SJCRH30 (cell line): ENCODE results near the gene RIF1. TPM values are rescaled to one million over a fixed set of nuclear protein-coding genes. Genes with fewer than 3 reads are reported as not detected.

Experiments used
- DNase-seq, 2 experiments: peaks; one replicate each; pipeline ENCODE4 v3.0.0-alpha.2; 2015 to 2020
- H3K27ac ChIP-seq: fragments of 250-450 bp; sonication (Bioruptor Pico); 2 replicates; pipeline ENCODE4 v1.5.1; 2020; ENCODE audit warnings: mild to moderate bottlenecking, moderate library complexity
- H3K27me3 ChIP-seq: fragments of 250-450 bp; sonication (Bioruptor Pico); 2 replicates; pipeline ENCODE4 v1.5.1; 2020; ENCODE audit warnings: mild to moderate bottlenecking, moderate library complexity
- H3K36me3 ChIP-seq: fragments of 250-450 bp; sonication (Bioruptor Pico); 2 replicates; pipeline ENCODE4 v1.5.1; 2020; ENCODE audit warnings: mild to moderate bottlenecking, moderate library complexity
- H3K4me1 ChIP-seq: fragments of 250-450 bp; sonication (Bioruptor Pico); 2 replicates; pipeline ENCODE4 v1.5.1; 2020; ENCODE audit warnings: mild to moderate bottlenecking, moderate library complexity
- H3K4me3 ChIP-seq: fragments of 250-450 bp; sonication (Bioruptor Pico); 2 replicates; pipeline ENCODE4 v1.5.1; 2020; ENCODE audit warnings: mild to moderate bottlenecking, moderate library complexity
- H3K9me3 ChIP-seq: fragments of 250-450 bp; sonication (Bioruptor Pico); replicated peaks from 2 replicates; pipeline ENCODE4 v1.5.1; 2020; ENCODE audit warnings: mild to moderate bottlenecking, moderate library complexity
- total RNA-seq: library from RNA; depleted of rRNA; stranded (reverse); fragments of >200 nt; shearing (Covaris generic); gene quantifications from 2 replicates; pipeline ENCODE4 v1.2.3, GENCODE V29; 2014; rRNA removed

The RIF1 gene
- total RNA-seq, result 63.1 and 73.1 TPM in 2 replicates

- peak; percentile 97 for DNase-seq
- Histone ChIP-seq H3K27ac (peak within 1 kb of the TSS; percentile 93), H3K36me3 (peaks cover 38% of the 10 kb centered on the region), H3K9me3 (no peaks in the 10 kb centered on the region), H3K27me3 (no peaks in the 10 kb centered on the region), H3K4me3 (peak within 1 kb of the TSS; percentile 86), H3K4me1 (peaks cover 4% of the 10 kb centered on the region; the same call in 1 of the 2 replicates)
These were observed at the start of gene RIF1 for GRCh38 chr2:151409601-151410484. Gene RIF1, plus strand, starts transcription at chr2:151409902. Its CDS starts 522 bp downstream, at chr2:151410424.

DNA sequence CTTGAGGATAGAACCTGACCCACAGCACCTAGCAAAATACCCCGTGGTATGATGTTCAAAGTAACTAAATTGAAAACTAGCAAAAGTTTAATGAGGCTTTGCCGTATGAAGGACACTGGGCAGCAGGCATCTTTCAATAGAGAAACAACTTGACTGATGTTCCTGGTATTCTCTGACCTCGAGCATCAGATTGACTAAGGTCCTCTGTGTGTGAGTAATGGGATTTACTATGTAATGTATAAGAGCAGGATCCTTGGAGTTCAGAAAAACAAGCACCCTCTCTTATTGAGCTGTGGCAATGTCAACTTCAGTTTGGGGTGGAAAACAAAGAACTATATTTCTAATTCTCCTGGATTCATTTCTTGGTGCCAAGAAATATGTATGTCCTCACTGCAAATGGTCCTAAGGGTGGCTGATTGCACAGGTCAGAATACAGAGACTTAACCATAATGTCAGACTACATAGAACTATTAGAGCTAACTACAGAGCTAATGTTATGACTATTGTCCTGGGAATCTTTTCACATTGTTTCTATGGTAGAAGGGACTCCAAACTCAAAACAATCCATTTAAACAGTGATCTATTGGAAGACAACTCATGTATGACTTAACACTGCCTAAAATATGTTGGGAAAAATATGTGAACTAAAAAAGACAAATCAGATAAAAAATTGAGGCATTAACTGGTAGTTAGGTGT is 47.9 kb upstream of the RIF1 start:
- Histone ChIP-seq H3K4me1 (no peaks in the 10 kb centered on the region), H3K4me3 (no peak overlapping the region), H3K27ac (no peak overlapping the region), H3K9me3 (no peaks in the 10 kb centered on the region), H3K36me3 (no peaks in the 10 kb centered on the region), H3K27me3 (no peaks in the 10 kb centered on the region)
- no peak for DNase-seq

DNA sequence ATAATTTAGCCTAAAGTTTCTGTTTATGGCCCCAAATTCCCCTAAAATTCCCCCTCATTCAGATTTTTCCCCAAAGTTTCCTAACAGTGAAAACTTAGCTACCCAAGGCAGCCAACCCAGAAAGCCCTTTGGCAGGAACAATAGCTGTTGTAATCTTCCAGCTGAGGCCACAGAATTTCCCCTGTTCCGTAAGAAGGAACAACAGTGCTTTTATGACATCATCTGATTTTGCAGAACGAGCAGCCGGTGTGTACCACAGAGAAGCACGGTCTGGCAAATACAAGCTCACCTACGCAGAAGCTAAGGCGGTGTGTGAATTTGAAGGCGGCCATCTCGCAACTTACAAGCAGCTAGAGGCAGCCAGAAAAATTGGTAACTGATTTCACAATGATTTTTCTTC is 46.0 kb upstream of the RIF1 start:
- H3K4me3 ChIP-seq, result no peak overlapping the region
- H3K27ac ChIP-seq, result no peak overlapping the region
- no peaks in the 10 kb centered on the region for H3K27me3 ChIP-seq
- DNase-seq, result peak; percentile 4 to 26
- H3K36me3 ChIP-seq, result no peaks in the 10 kb centered on the region
- no peaks in the 10 kb centered on the region for H3K4me1 ChIP-seq
- H3K9me3 ChIP-seq, result no peaks in the 10 kb centered on the region

DNA sequence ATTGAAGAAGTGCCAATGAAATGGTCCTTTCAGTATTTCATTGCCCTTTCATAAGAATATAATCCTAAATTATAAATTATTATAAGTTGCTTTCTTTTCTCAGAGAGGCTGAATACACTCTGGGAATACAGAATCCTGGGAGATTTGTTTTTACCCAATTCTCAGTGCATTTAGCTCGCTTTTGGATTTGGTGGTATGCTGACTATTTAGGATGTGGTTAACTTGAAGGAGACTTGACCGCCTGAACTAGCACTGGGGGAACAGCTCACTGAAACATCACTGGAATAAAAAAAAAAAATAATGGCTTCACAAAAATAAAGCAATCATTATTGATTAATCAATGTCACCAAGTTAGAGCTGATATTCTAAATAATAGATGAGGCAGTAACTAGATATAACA is 42.1 kb upstream of the RIF1 start:
- H3K27me3 ChIP-seq, result no peaks in the 10 kb centered on the region
- no peaks in the 10 kb centered on the region for H3K4me1 ChIP-seq
- H3K9me3 ChIP-seq, result no peaks in the 10 kb centered on the region
- no peaks in the 10 kb centered on the region for H3K36me3 ChIP-seq
- no peak for DNase-seq
- no peak overlapping the region for H3K4me3 ChIP-seq
- H3K27ac ChIP-seq, result no peak overlapping the region

DNA sequence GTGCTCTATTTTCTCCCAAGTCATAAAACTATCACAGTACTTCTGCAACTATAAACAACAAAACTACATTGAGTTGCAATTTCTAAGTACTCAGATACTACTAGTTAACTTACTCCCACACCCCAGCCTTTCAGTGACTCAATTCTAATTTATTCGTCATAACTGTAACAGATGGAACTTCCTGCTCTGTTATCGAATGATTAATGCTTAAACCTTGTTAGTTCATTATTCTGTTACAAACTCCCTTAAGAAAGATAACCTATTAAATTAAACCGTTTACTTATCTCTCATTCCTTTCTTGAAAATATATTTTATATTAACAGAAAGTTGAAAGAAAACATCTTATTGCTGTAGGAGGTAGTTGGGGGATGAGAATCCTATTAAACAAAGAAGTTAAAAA is 35.3 kb upstream of the RIF1 start:
- Histone ChIP-seq H3K27ac (no peak overlapping the region), H3K36me3 (no peaks in the 10 kb centered on the region), H3K27me3 (no peaks in the 10 kb centered on the region), H3K4me1 (no peaks in the 10 kb centered on the region), H3K4me3 (no peak overlapping the region), H3K9me3 (no peaks in the 10 kb centered on the region)
- no peak for DNase-seq

DNA sequence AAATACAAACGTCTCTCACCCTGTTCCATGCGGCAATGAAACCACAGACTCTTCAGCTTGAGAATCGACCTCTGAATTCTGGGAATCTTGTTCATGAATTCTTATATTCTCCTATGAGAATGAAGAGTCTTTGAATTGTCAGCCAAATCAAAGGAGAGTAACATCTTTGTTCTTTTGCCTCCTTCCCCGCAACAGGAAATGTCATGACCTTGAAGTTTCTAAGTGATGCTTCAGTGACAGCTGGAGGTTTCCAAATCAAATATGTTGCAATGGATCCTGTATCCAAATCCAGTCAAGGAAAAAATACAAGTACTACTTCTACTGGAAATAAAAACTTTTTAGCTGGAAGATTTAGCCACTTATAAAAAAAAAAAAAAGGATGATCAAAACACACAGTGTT is 30.5 kb upstream of the RIF1 start:
- no peak overlapping the region for H3K4me3 ChIP-seq
- DNase-seq, result peak in 1 of 2 experiments; percentile 22
- H3K27ac ChIP-seq, result no peak overlapping the region
- H3K9me3 ChIP-seq, result no peaks in the 10 kb centered on the region
- H3K36me3 ChIP-seq, result no peaks in the 10 kb centered on the region
- H3K27me3 ChIP-seq, result no peaks in the 10 kb centered on the region
- H3K4me1 ChIP-seq, result 0 out of 2 replicates have a peak, but pooled peaks cover 4% of the 10 kb centered on the region

DNA sequence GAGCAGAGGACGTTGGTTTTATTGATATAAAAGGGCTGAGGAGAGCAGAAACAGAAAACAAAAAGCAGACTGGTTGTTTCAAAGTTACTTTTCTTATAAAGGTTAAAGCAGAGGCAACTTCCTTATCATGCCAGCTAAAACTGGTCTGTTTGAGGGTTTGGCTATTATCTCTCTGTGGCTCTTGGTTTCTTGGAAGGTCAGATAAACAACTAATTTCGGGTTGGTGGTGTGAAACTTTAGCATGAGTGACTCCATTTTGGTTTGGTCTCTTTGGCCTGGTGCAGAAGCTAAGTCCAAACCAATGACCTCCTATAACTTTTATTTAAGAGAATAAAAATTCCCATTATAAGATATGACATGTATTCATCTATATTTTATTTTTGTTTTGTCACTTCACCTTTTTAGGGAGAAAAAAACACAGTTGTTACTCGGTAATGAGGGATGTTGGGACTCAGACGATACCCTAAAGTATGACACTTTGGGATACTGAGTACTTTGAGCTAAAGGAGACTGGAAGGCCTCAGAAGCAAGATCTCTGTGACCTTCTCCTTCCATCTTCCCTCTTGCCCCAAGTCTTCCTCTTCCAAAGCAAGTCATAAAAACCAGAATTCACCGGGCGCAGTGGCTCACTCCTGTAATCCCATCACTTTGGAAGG is 29.0 kb upstream of the RIF1 start:
- DNase-seq, result no peak
- Histone ChIP-seq H3K4me1 (0 out of 2 replicates have a peak, but pooled peaks cover 4% of the 10 kb centered on the region), H3K36me3 (no peaks in the 10 kb centered on the region), H3K4me3 (no peak overlapping the region), H3K27ac (no peak overlapping the region), H3K27me3 (no peaks in the 10 kb centered on the region), H3K9me3 (no peaks in the 10 kb centered on the region)

- H3K36me3 ChIP-seq, result no peaks in the 10 kb centered on the region
- H3K27ac ChIP-seq, result no peak overlapping the region
- no peaks in the 10 kb centered on the region for H3K9me3 ChIP-seq
- DNase-seq, result no peak
- 0 out of 2 replicates have a peak, but pooled peaks cover 4% of the 10 kb centered on the region for H3K4me1 ChIP-seq
- no peaks in the 10 kb centered on the region for H3K27me3 ChIP-seq
- H3K4me3 ChIP-seq, result no peak overlapping the region
These were observed 28.4 kb upstream of the RIF1 start for GRCh38 chr2:151381266-151381665.

- H3K27ac ChIP-seq, result no peak overlapping the region
- no peaks in the 10 kb centered on the region for H3K4me1 ChIP-seq
- no peak overlapping the region for H3K4me3 ChIP-seq
- no peaks in the 10 kb centered on the region for H3K9me3 ChIP-seq
- H3K27me3 ChIP-seq, result no peaks in the 10 kb centered on the region
- no peak for DNase-seq
- no peaks in the 10 kb centered on the region for H3K36me3 ChIP-seq
These were observed 21.7 kb upstream of the RIF1 start for GRCh38 chr2:151388011-151388410.

DNA sequence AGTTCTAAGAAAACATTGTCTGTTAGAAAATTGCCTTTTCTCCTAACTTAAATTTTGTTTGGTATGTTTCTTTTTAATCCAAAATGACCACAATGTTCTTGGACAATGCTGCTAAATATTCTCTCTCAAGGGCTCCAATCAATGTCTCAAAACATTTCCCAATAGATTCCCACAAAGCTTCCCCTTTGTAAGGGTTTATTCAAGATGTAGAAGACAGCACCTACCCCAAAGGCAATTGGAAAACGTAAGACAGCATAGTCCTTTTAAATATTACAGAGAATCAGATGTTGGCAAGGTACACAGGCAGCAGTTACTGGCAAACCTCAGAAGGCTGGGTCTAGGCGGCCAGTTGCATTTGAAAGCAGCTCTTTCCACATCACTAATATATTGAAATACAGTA is 18.3 kb upstream of the RIF1 start:
- H3K9me3 ChIP-seq, result no peaks in the 10 kb centered on the region

DNA sequence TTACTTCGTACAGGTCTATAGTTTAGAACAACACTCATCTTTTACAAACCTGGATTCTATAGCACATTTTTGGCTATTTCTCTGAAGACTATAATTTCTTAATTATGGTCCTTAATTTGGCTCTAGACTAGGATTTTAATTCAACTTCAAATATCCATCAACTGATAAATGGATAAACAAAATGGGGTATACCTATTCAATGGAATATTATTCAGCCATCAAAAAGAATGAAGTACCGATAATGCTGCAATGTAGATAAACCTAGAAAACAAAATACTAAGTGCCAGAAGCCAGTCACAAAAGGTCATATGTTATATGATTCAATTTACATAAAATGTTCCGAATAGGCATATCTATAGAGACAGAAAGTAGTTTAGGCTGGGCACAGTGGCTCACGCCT is 15.2 kb upstream of the RIF1 start:
- peaks cover 3% of the 10 kb centered on the region; the same call in 1 of the 2 replicates for H3K36me3 ChIP-seq
- no peaks in the 10 kb centered on the region for H3K27me3 ChIP-seq
- DNase-seq, result no peak
- no peak overlapping the region for H3K4me3 ChIP-seq
- no peak overlapping the region for H3K27ac ChIP-seq
- H3K4me1 ChIP-seq, result no peaks in the 10 kb centered on the region
- H3K9me3 ChIP-seq, result no peaks in the 10 kb centered on the region

More for the DNA sequence above, 18.3 kb upstream of the RIF1 start:
- Histone ChIP-seq H3K4me1 (no peaks in the 10 kb centered on the region), H3K4me3 (no peak overlapping the region), H3K27me3 (no peaks in the 10 kb centered on the region), H3K36me3 (no peaks in the 10 kb centered on the region), H3K27ac (no peak overlapping the region)
- DNase-seq, result no peak

- no peaks in the 10 kb centered on the region for H3K27me3 ChIP-seq
- peak in 1 of 2 experiments; percentile 20 for DNase-seq
- H3K36me3 ChIP-seq, result peaks cover 3% of the 10 kb centered on the region; the same call in 1 of the 2 replicates
- H3K9me3 ChIP-seq, result no peaks in the 10 kb centered on the region
- H3K27ac ChIP-seq, result no peak overlapping the region
- H3K4me1 ChIP-seq, result no peaks in the 10 kb centered on the region
- H3K4me3 ChIP-seq, result no peak overlapping the region
These were observed 14.0 kb upstream of the RIF1 start for GRCh38 chr2:151395509-151396374.

DNA sequence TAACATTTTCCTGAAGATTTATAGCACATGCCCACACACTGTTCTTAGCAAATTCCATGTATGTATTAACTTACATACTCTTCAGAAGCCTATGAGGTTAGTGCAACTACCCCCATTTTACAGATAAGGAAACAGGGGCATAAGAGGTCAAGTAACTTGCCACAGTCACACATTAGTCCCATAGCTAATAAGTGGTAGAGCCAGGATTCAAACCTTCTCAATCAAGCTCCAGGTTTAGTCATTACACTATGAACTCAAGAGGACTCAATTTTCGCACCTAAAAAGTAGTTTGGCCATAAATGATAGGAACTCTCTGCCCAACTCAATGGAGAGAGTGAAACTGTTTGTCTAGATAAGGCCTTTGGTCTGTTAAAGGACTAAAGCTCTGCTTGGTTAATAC is 9.7 kb upstream of the RIF1 start:
- DNase-seq, result no peak
- Histone ChIP-seq H3K27me3 (no peaks in the 10 kb centered on the region), H3K4me3 (no peak overlapping the region), H3K27ac (no peak overlapping the region), H3K4me1 (no peaks in the 10 kb centered on the region; the same call in 1 of the 2 replicates), H3K36me3 (peaks cover 3% of the 10 kb centered on the region; the same call in 1 of the 2 replicates), H3K9me3 (no peaks in the 10 kb centered on the region)

DNA sequence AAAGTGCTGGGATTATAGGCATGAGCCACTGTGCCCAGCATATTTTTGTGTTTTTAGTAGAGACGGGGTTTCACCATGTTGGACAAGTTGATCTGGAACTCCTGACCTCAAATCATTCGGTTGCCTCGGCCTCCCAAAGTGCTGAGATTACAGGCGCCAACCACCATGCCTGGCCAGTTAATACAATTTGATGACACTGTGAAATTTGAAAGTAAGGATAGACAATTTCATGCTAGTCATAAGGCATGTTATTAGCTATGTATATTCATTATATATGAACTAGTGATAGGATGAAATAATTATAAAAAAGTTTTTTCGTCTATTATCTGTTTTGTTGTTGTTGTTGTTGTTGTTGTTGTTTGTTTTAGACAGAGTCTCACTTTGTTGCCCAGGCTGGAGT is 8.6 kb upstream of the RIF1 start:
- H3K36me3 ChIP-seq, result peaks cover 3% of the 10 kb centered on the region; the same call in 1 of the 2 replicates
- no peaks in the 10 kb centered on the region for H3K9me3 ChIP-seq
- no peak overlapping the region for H3K4me3 ChIP-seq
- H3K27ac ChIP-seq, result no peak overlapping the region
- H3K27me3 ChIP-seq, result no peaks in the 10 kb centered on the region
- H3K4me1 ChIP-seq, result no peaks in the 10 kb centered on the region; the same call in 1 of the 2 replicates
- no peak for DNase-seq
